Activated CD4-positive, alpha-beta memory T cell treated with anti-CD3 and anti-CD28 coated beads, Interleukin-2, amount 10 ng/mL, durations not matched to agents 7 days and 5 days (primary cell): Measurements from ENCODE around the gene SKI. TPM values are rescaled to one million over a fixed set of nuclear protein-coding genes. Genes with fewer than 3 reads are reported as not detected.

Source experiments
- total RNA-seq, 2 experiments: library from RNA; stranded (reverse); gene quantifications; one replicate each; pipeline ENCODE4 v1.2.3, GENCODE V29; 2021

Gene SKI
- total RNA-seq, 2 experiments from 2014 or later: 58.0 to 61.5 TPM

Other genes with a start within 250 kb of the SKI start
- not detected for gene CFAP74, start 224.5 kb upstream of the SKI start, total RNA-seq
- gene GABRD, start 209.0 kb upstream of the SKI start, total RNA-seq: not detected
- gene PRKCZ, start 177.9 kb upstream of the SKI start, total RNA-seq: 1 to 10 TPM; 6.7 to 8.0 TPM
- 10 to 100 TPM; 53.4 to 57.1 TPM for gene FAAP20, start 33.5 kb upstream of the SKI start, total RNA-seq
- gene MORN1, start 163.2 kb downstream of the SKI start, total RNA-seq: 1 to 10 TPM; 6.2 to 6.3 TPM
- 100 to 1,000 TPM; 151 to 160 TPM for gene RER1, start 163.5 kb downstream of the SKI start, total RNA-seq
- 1 to 10 TPM; 6.8 to 9.5 TPM for gene PEX10, start 184.2 kb downstream of the SKI start, total RNA-seq
- gene PLCH2, start 248.0 kb downstream of the SKI start, total RNA-seq: 10 to 100 TPM; 32.7 to 33.8 TPM